ENCODE data around the gene PKD2.

The PKD2 gene

DNA sequence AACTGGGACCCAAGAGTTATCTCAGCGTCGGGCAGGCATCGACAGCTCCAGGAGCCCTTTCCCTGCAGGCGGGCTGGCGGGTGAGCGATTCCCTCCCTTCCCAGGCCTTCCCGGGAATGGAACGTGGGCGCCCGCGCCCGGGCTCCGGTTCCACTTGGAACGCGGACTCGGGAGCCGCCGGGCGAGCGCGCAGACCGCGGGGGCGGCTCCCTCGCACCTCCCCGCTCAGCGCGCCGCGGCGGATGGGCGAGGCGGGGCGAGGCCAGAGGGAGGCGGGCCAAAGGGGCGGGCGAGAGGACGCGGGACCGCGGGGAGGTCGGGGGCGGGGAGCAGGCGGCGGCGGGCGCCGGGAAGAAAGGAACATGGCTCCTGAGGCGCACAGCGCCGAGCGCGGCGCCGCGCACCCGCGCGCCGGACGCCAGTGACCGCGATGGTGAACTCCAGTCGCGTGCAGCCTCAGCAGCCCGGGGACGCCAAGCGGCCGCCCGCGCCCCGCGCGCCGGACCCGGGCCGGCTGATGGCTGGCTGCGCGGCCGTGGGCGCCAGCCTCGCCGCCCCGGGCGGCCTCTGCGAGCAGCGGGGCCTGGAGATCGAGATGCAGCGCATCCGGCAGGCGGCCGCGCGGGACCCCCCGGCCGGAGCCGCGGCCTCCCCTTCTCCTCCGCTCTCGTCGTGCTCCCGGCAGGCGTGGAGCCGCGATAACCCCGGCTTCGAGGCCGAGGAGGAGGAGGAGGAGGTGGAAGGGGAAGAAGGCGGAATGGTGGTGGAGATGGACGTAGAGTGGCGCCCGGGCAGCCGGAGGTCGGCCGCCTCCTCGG lies at the start of gene PKD2:
TSS of gene PKD2 (plus strand) at position 332 of the 818 bp plus-strand sequence. CDS start at position 431, 99 bp downstream.
- H3K27ac ChIP-seq = peak within 1 kb of the TSS; percentile 28
- DNase-seq (ENCODE audit: low read depth, low spot score) = peak; percentile 22

DNA sequence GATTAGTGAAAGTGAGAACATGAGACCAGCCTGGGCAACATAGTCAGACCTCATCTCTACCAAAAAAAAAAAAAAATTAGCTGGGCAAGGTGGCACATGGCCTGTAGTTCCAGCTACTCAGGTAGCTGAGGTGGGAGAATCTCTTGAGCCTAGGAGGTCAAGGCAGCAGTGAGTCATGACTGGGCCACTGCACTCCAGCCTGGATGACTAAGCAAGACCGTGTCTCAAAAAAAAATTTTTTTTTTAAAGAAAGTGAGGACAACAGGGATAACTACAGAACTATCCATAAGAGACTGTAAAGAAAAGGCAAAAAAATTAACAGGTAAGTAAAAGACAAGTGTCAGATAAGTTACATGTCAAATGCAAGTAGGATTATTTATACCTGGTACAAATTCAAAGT lies 45.4 kb upstream of the PKD2 start:
- DNase-seq (ENCODE audit: low read depth, low spot score) = peak; percentile 14
- no peak overlapping the region for H3K27ac ChIP-seq

DNA sequence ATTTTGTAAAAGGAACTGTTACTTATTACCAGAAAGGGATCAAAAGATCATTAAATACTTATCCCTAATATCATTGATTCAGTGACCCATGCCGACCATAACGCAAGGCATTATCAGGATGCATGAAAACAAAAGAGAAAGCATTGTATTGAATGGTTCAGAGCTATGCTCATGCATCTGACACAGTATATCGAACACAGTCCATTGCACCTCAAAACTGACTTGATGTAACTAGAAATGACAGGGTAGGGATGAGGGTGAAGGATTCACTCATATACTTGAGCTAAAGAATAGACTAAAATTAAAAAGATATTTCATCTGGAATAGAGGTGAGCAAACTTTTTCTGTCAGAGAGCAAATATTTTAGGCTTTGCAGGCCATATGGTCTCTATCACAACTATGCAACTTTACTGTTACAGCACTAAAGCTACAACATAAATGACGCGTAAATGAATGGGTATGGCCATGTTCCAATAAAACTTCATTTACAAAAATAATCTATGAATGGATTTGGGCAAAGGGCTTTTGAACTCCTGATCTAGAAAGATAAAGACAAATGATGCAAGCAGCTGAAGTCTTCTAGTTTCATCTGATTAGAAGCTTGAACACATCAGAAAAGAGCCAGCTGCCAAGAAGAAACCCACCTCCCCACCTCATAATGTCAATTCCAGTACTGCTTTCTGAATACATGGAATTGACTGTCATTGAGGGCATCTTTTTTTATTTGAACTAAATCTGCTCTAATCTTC lies 44.9 kb upstream of the PKD2 start:
- no peak for DNase-seq (ENCODE audit: low read depth, low spot score)
- no peak overlapping the region for H3K27ac ChIP-seq

DNA sequence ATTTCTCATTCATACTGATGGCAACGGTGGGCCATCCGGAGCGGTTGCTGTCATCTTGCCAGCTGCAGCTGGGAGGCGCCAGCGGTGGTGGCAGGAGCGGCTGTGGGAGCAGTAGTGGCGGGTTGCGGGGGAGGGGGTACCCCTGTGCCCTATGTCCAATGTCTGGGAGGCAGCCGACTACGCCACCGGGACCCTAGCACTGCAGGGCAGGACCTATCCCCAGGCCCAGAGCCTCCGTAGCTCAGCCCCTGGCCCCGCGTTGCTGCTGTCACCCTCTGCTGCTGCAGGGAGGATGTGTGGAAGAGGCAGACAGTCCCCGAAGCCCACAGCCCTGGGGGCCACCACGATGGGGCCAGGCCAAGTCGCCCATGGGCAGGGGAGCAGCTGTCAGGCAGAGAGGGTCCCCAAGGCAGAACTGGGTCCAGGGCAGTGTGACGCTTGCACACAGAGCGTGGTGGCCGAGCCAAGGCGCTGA lies 41.9 kb upstream of the PKD2 start:
- no peak for DNase-seq (ENCODE audit: low read depth, low spot score)
- no peak overlapping the region for H3K27ac ChIP-seq

DNA sequence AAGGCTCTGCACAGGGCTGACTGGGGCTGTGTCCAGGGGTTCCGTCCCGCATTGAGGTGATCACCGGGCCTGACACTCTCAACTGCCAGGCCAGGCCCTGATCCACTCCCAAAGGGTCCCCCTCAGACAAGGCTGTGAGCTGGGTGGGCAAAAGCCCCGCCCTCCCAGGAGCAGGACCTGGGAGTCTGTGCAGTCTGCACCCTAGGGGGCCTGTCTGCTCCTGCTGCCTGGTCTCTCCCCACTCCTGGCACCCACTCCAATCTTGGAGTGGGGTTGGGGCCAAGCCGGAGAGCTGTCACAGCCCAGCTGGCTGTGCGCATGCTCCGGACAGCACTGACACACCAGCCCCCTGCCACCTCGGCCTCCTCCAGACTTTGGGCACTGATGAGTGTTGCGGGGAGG lies 41.3 kb upstream of the PKD2 start:
- H3K27ac ChIP-seq = no peak overlapping the region
- no peak for DNase-seq (ENCODE audit: low read depth, low spot score)

DNA sequence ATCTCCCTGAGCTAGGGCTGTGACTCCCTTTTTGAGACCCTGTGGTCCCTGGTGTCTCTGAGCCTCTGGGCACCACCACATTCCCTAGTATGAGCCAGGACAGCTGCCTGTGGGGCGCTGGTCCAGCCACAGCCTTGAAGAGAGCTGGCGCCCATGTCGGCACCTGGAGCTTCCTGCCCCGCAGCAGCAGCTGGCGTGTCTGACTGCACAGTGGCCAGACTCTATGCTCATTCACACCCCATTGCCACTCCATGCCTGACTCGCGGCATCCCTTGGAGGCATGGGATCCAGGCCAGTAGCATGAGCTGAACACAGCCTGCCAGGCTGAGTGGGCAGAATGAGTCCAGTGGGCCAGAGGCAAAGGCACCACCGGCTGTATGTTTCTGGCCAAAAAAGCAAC lies 40.2 kb upstream of the PKD2 start:
- no peak for DNase-seq (ENCODE audit: low read depth, low spot score)
- H3K27ac ChIP-seq = no peak overlapping the region

DNA sequence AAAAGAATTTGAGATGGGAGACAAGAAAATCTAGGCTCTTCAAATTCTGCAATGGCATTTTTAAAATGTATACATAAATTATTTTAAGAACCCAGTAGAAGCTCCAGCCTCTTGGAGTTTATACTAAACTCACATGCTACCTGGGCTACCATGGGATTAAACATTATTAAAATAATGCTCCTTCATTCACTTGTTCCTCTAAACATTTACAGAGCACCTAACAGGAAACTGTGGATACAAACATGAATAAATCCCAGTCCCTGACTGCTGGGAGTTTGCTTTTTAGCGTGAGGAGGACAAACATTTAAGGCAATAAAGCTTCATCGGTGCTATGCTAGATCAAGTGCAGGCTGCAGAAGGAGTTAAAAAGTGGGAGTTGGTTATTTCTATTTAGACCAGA lies 37.3 kb upstream of the PKD2 start:
- DNase-seq (ENCODE audit: low read depth, low spot score) = no peak
- no peak overlapping the region for H3K27ac ChIP-seq

DNA sequence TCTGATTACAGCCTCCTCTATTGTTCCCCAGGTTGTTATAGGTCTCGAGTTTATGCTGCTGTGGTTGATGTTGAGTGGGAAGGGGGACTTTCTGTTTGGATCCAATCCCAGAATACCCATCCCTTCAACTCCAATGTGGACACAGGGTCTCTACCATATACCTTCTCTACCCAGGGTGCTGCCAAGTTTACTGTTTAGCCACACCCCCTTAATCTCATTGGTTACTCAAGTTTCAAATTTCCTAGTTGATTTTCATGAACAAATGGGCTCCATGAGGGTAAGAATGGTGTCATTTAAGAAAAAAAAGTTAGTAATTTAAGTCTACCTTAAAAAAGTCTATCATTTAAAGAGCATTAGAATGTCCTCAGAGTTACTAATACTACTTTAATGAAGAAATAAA lies 35.6 kb upstream of the PKD2 start:
- no peak for DNase-seq (ENCODE audit: low read depth, low spot score)
- no peak overlapping the region for H3K27ac ChIP-seq

DNA sequence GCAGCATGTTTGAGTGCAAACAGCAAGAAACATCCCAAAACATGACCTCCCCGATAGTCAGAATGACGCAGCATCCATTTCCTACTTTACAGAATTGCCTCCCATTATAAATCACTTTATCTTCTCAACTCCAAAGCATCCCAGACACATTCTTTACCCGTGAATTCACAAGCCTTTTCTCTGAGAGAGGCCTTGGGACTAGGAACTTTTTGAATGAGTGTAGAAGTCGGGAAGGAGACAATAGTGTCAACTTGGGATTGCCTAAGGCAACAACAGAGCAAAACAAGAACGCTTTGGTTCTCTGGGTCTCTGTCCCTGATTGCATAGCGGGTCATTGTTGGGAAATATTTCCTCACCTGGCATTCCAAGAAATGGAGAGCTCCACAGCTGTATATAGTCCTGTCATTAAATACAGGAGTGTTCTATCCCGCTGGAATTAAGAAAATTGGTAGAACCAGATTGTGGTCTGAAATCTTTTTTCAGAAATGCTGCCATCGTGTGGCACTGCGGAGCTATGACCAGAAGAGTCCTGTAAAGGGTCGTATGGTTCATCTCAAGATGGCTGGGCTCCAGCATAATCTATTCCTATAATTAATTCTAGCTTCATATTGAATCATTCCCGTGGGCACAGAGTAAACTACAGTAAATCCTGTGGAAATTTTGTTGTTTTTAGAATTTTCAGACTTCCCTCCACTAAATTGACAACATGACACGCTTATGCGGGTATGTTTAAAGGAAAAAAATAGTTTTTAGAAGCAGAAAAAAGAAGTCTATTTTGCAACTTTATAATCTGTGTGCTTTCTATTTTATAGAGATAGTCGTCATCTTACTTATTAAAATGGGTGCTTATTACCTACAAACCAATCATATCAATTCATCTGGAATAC lies 33.9 kb upstream of the PKD2 start:
- H3K27ac ChIP-seq = peak overlapping the region; percentile 53
- DNase-seq (ENCODE audit: low read depth, low spot score) = peak; percentile 12

DNA sequence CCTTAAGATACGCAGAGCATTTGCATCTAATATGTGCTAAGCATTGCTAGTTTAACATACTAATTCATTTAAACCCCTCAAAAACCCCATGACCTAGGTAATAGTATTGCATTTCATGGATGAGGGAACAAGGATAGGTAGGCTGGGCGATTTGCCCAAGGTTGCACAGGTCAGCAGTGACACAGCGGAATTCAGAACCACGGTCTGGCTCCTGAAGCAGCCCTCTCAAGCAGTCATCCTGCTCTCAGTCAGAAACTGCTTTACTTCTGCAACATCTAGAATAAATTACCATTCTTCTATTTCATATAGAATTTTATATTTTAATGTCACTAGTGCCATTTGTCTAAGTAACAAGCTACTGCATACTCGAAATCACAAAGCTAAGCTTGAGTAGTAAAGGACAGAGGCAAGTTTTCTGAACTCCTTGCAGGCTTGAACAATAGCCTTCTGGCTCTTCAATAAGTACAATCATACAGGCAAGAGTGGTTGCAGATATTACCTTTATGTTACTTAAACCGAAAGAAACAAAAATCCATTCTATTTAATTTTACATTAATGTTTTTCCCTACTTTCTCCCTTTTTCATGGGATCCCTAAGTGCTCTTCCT lies 32.5 kb upstream of the PKD2 start:
- H3K27ac ChIP-seq = no peak overlapping the region
- no peak for DNase-seq (ENCODE audit: low read depth, low spot score)

DNA sequence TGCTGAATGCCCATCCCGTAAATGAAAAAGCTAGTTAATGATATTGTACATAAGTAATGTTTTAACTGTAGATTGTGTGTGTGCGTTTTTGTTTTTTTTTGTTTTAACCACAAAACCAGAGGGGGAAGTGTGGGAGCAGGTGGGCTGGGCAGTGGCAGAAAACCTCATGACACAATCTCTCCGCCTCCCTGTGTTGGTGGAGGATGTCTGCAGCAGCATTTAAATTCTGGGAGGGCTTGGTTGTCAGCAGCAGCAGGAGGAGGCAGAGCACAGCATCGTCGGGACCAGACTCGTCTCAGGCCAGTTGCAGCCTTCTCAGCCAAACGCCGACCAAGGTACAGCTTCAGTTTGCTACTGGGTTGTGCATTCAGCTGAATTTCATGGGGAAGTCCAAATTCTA lies 32.0 kb upstream of the PKD2 start, which contains the start of gene SPP1:
TSS of gene SPP1 (plus strand) at position 249 of the 400 bp plus-strand sequence. CDS start 1,182 bp downstream, outside the sequence.
- DNase-seq (ENCODE audit: low read depth, low spot score) = no peak
- H3K27ac ChIP-seq = no peak within 1 kb of the TSS

DNA sequence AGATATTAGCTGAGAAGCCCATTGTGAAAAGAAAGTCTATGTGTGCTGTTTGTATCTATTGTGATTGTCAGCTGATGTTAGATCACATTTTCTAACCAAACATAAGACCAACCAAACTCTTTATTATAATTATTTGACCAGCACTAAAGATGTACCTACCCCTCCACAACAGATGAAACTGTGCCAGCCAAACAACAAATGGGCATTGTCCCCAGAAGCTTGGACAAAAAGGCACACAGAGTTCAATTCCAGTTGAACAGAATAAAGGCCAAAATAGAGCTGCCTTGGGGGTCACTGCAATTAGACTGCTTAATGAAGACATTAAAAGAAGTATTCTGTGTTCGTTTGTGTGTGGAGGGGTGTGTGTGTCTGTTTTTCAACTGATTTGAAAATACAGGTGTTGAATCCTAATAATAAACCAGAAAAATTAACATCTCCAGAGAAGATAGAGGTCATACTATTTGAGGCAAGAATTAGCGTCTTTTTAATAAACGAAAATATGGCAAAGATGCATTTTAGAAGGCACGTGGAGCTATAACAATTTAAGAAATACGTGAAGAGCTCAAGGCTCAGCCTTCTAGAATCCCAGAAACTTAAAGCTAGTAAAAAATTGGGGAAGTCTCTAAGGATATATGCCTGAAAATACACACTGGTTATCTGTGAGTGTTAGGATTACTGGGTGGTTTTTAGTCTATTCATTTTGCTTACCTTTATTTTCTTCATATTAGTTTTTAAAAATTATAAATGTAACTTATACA lies 29.7 kb upstream of the PKD2 start:
- DNase-seq (ENCODE audit: low read depth, low spot score) = no peak
- no peak overlapping the region for H3K27ac ChIP-seq

DNA sequence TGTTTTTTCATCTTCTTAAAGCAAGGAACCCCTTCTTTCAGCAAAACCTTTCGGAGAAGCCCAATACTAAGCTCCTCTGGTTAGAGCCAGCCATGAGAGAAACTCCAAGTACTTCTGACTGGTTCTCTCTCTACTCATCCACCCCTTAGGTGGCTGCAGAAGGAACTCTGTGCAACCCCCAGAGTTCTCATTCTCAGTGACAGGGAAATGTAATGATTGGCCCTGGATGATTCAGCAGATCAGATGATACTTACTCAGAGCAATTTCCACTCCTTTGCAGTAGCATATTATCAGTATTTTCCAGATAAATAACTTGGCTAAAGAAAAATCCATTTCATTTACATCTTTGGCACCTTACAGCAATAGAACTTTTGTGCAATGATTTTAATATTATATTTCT lies 28.8 kb upstream of the PKD2 start:
- H3K27ac ChIP-seq = no peak overlapping the region
- no peak for DNase-seq (ENCODE audit: low read depth, low spot score)

DNA sequence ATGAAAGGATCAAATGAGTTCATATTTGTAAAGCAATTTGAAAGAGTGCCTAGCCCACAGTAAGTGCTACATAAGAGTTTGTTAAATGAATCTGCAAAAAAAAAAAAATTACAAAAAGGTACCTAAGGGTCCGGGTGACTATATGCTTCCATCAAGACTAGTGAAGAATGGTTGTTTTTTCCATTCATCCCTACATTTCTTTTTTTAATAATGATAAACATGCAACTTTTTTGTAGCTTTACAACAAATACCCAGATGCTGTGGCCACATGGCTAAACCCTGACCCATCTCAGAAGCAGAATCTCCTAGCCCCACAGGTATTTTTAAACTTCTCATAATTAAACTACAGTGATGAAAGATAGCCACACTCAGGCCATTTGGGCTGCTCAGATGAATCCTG lies 27.6 kb upstream of the PKD2 start:
- no peak for DNase-seq (ENCODE audit: low read depth, low spot score)
- H3K27ac ChIP-seq = no peak overlapping the region

DNA sequence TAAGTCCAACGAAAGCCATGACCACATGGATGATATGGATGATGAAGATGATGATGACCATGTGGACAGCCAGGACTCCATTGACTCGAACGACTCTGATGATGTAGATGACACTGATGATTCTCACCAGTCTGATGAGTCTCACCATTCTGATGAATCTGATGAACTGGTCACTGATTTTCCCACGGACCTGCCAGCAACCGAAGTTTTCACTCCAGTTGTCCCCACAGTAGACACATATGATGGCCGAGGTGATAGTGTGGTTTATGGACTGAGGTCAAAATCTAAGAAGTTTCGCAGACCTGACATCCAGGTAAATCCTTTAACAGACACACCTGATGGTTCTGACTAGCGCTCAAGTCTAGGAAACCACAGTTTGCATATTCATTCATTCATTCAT lies 25.9 kb upstream of the PKD2 start:
- no peak for DNase-seq (ENCODE audit: low read depth, low spot score)
- H3K27ac ChIP-seq = no peak overlapping the region

DNA sequence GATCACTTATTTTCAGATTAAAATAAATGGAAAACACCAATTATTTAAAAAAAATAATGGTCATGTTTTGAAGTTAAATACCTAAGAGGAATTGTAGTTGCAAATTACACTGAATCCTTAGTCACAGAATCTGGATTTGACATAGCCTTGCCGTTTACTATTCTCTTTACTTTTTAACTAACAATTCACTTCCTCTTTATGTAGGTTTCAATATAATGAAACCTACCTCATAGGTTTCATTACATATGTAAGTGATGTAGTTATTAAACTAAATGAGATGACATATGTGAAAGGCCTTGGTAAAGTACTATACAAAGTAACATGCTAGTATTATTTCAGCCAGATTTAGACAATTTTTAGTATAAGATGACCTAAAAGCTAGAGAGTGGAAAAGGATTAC lies 25.4 kb upstream of the PKD2 start:
- H3K27ac ChIP-seq = no peak overlapping the region
- DNase-seq (ENCODE audit: low read depth, low spot score) = no peak

DNA sequence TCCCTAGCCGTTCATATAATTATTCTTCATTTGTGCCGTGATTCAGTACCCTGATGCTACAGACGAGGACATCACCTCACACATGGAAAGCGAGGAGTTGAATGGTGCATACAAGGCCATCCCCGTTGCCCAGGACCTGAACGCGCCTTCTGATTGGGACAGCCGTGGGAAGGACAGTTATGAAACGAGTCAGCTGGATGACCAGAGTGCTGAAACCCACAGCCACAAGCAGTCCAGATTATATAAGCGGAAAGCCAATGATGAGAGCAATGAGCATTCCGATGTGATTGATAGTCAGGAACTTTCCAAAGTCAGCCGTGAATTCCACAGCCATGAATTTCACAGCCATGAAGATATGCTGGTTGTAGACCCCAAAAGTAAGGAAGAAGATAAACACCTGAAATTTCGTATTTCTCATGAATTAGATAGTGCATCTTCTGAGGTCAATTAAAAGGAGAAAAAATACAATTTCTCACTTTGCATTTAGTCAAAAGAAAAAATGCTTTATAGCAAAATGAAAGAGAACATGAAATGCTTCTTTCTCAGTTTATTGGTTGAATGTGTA lies 24.9 kb upstream of the PKD2 start:
- DNase-seq (ENCODE audit: low read depth, low spot score) = no peak
- no peak overlapping the region for H3K27ac ChIP-seq

DNA sequence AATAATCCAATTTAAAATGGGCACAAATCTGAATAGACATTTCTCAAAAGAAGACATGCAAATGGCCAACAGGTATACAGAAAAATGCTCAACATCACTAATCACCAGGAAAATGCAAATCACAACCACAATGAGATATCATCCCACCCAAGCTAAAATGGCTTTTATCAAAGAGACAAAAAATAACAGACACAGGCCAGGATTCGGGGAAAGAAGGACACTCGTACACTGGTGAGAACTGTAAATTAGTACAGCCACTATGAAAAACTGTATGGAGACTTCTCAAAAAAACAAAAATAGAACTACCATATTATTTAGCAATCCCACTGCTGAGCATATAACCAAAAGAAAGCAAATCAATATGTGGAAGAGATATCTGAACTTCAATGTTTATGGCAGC lies 23.4 kb upstream of the PKD2 start:
- no peak overlapping the region for H3K27ac ChIP-seq
- DNase-seq (ENCODE audit: low read depth, low spot score) = no peak

Data from epithelial cell of prostate (primary cell).